NCI-H128 (cell line): ENCODE measurements around the gene SLX4IP.
A peak's percentile ranks its signal among the peaks of the same experiment; 100 is the strongest.

Experiments used
- DNase-seq: peaks from one replicate; lab custom pipeline; 2025; ENCODE audit not compliant: unreplicated experiment; lab: John Stamatoyannopoulos, UW

The SLX4IP gene

DNA sequence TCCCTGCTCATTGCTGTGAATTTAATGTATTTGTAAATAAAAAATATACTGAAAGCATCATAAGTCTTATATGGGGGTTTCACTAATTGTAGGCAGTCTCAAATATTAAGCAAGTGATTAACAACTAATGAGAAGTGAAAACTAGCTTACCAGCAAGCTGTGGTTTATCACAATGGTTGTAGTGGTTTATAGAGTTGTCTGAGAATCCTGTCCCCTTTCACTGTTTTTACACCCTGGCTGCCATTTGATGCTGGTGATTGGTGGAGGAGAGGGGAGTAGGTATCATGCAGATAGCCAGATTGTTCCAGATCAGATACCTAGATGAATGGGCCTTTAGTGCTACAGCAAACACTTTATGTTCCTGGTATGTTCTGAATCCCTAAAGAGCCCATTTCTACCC is 7.1 kb upstream of the SLX4IP start:
- no peak for DNase-seq

DNA sequence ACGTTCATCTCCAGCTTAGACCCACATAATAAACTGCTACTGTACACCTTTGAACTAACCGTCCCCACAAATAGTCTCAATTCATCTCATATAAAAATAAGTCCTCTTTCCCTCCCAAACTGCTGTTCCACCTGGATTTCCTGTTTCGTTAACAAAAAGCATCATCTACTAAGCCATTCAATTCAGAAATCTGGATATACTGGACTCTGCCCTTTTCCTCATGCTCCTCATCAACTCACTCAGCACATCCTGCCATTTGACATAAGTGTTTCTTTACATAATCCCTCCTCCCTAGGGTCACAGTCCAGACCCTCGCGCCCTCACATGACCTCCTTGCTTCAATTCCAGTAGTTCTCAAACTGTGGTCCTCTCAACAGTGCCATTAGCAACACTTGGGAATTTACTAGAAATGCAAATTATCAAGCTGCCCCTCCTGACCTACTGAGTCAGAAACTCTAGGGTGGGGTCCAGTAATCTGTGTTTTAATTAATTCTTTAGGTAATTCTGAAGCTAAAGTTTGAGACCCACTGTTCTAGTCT is 5.6 kb upstream of the SLX4IP start:
- no peak for DNase-seq

- no peak for DNase-seq
Observed at GRCh38 chr20:10430000-10430466, 5.1 kb upstream of the SLX4IP start.

- DNase-seq = no peak
Observed at GRCh38 chr20:10430704-10431103, 4.4 kb upstream of the SLX4IP start.

- no peak for DNase-seq
Observed at GRCh38 chr20:10432079-10432478, 3.0 kb upstream of the SLX4IP start.

GRCh38 chr20:10433014-10433622 is 2.0 kb upstream of the SLX4IP start:
- DNase-seq = no peak

- peak; percentile 88 for DNase-seq
Observed at GRCh38 chr20:10433623-10434466, 1.3 kb upstream of the SLX4IP start, which contains the start of gene MKKS. TSS of gene MKKS (minus strand) at chr20:10434222. CDS start at chr20:10413514, 20,708 bp downstream.

GRCh38 chr20:10434467-10434831 is 656 bp upstream of the SLX4IP start:
- peak; percentile 97 for DNase-seq

- no peak for DNase-seq
Observed at GRCh38 chr20:10436053-10436699, 1.1 kb downstream of the SLX4IP start.

GRCh38 chr20:10438217-10438616 is 3.1 kb downstream of the SLX4IP start:
- no peak for DNase-seq

DNA sequence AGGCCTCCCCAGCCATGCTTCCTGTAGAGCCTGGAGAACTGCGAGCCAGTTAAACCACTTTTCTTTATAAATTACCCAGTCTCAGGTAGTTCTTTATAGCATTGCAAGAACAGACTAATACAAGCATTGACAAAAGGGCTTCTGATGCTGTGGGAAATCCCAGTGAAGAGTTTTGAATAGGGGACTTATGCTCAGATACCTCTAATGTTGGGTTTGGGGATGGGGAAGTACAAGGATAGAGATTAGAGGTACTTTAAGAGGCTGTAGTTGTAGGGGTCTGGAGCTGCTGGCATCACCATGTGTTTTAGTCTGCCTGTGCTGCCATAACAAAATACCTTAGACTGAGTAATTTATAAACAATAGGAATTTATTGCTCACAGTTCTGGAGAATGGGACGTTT is 8.8 kb downstream of the SLX4IP start:
- no peak for DNase-seq

- no peak for DNase-seq
Observed at GRCh38 chr20:10445758-10446157, 10.7 kb downstream of the SLX4IP start.

DNA sequence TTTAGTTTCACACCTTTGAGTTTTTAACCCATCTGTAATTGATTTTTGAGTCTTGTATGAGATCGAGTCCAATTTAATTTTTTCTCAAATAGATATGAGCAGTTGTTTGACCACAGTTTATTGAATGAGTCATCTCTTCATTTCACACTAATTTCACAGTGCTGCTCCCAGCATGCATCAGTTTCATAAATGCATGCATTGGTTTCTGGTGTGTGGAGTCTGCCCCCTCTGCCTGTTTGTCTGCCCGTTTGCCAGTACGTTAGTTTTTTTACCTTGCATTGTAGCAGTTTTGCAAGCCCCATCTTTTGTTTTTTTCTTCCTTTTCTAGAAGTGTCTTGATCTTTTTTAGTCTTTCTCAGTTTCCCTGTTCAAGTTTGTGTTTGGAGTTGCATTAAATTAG is 11.9 kb downstream of the SLX4IP start:
- DNase-seq = no peak

- no peak for DNase-seq
Observed at GRCh38 chr20:10448270-10449156, 13.4 kb downstream of the SLX4IP start.

DNA sequence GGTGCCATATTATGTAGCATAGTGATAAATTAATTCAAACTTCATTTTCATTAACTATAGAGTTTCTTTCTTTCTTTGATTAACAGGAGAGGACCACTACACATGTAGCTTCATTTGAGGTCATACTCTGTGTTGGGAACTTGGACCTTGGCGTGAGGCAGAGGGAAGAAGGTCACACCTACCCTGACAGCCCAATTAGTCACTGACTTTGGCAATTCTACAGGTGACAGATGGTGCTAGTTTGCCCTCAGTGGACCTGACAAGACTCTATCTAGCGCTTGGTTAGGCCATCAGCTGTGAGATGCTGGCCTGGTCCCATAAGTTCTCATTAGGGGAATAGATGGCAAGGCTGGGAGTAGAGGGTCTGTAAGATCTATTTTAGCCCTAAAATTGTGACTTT is 14.2 kb downstream of the SLX4IP start:
- DNase-seq = no peak

- no peak for DNase-seq
Observed at GRCh38 chr20:10453241-10453640, 18.1 kb downstream of the SLX4IP start.

DNA sequence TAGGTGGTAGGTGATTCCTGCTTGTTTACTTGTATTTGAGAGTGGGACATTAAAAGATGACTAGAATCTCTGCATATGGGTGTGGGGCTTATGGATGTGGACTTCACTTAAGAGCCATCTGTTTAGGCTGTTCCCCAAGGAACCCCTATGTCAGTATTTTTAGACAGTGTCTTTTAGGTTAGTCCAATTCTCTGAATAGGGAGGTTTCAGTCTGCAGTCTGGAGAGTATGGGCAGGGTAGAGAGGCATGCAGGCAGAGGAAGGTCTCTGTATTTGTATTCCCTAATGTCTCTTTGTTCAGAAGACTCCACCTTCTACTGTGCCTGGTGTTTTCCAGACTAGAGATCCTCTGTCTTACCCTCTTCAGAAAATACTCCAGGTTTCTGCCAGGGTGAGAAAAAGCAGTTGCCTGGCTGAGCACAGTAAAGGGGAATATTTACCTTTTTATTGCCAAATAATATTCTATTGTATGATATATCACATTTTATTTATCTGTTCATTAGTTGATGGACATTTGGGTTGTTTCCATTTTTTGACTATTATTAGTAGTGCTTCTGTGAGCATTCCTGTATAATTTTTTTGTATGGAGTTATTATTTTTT is 19.1 kb downstream of the SLX4IP start:
- DNase-seq = no peak

GRCh38 chr20:10461495-10461894 is 26.4 kb downstream of the SLX4IP start:
- no peak for DNase-seq

- no peak for DNase-seq
Observed at GRCh38 chr20:10462516-10462915, 27.4 kb downstream of the SLX4IP start.

- DNase-seq = no peak
Observed at GRCh38 chr20:10463622-10464021, 28.5 kb downstream of the SLX4IP start.
